Kidney (tissue), 14 donors: Measurements from ENCODE around the gene PIK3CD. TPM values are rescaled to one million over a fixed set of nuclear protein-coding genes. Genes with fewer than 3 reads are reported as not detected.
"Not testable (repeated sequence)": the region's sequence is repeated elsewhere in the genome, so short reads cannot be mapped to it uniquely, and the experiment has no call there.

Experiments
- DNase-seq, 5 donors: peaks; one replicate each; pipeline ENCODE4 v3.0.0-alpha.2; 2013 to 2020
- FAIRE-seq: peaks from 2 replicates; lab custom pipeline; 2012; peaks lifted over from hg19 to GRCh38; lab: Jason Lieb, UNC
- H3K27ac ChIP-seq, 2 donors: one replicate each; pipeline ENCODE4 v1.7.0; 2013; ENCODE audit warnings: low read depth in 2 of 2, low read length in 2 of 2, inconsistent platforms in 1 of 2
- H3K27me3 ChIP-seq: one replicate; pipeline ENCODE4 v1.7.1; 2013; ENCODE audit warnings: low read length, inconsistent platforms; ENCODE audit not compliant: control insufficient read depth, insufficient read depth
- H3K36me3 ChIP-seq, 3 donors: one replicate each; pipeline versions ENCODE4 v1.7.0 to v1.7.1; 2013; ENCODE audit warnings: low read length in 3 of 3, control low read depth in 1 of 3, inconsistent platforms in 1 of 3; ENCODE audit not compliant: insufficient read depth in 3 of 3, control insufficient read depth in 2 of 3
- H3K4me1 ChIP-seq, 3 donors: one replicate each; pipeline versions ENCODE4 v1.7.0 to v1.7.1; 2013; ENCODE audit warnings: low read length in 3 of 3, inconsistent platforms in 1 of 3, low read depth in 1 of 3; ENCODE audit not compliant: control insufficient read depth in 2 of 3, insufficient read depth in 2 of 3
- H3K4me3 ChIP-seq, 3 donors: one replicate each; pipeline versions ENCODE4 v1.7.0 to v1.8.1; 2013; ENCODE audit warnings: low read length in 3 of 3, control low read depth in 1 of 3, inconsistent platforms in 1 of 3
- H3K9ac ChIP-seq, 3 donors: one replicate each; pipeline versions ENCODE4 v1.7.0 to v1.7.1; 2013; ENCODE audit warnings: low read length in 3 of 3, control low read depth in 1 of 3, inconsistent platforms in 1 of 3
- H3K9me3 ChIP-seq, 3 donors: one replicate each; pipeline versions ENCODE4 v1.7.0 to v1.7.1; 2013; ENCODE audit warnings: low read length in 3 of 3, control low read depth in 1 of 3, inconsistent platforms in 1 of 3; ENCODE audit not compliant: control insufficient read depth in 2 of 3, insufficient read depth in 1 of 3
- CTCF ChIP-seq: IDR thresholded peaks from 3 replicates; pipeline ENCODE4 v1.5.1; 2012; ENCODE audit warnings: mild to moderate bottlenecking, moderate library complexity, borderline replicate concordance; ENCODE audit not compliant: insufficient read depth; ENCODE audit errors: extremely low read depth
- intact Hi-C: fragments of 100-400 bp; cut with DNase I; formaldehyde crosslinking; loops from one replicate; pipeline ENCODE4 v1.11.1; 2022
- polyA plus RNA-seq: library from polyadenylated mRNA; stranded (reverse); fragments of 350-450 nt; fragmentation: Illumina TruSeq; extraction: RNeasy Lipid Tissue Mini Kit (QIAGEN cat#74804); gene quantifications from one replicate; pipeline ENCODE4 v1.2.3, GENCODE V29; 2014; ENCODE audit warnings: low read depth, low replicate concordance; ENCODE audit not compliant: insufficient read depth
- total RNA-seq: library from RNA; stranded (reverse); fragmentation: NEBNext Ultra II Directional; extraction: Animal tissue kit (Norgen Biotek cat#: 25700); gene quantifications from one replicate; pipeline ENCODE4 v1.2.1, GENCODE V29; 2021
- donor health status: control.
- donor health status: control.
- donor health status: control.
- donor health status: control.
- donor health status: control.
- donor health status: DM: yes; HTN: yes; CAD: no.
- donor health status: Normal renal cell carcinoma (clear cell type).

PIK3CD gene
- total and polyA plus RNA-seq, 2 donors from 2014 or later: 5.3 to 19.7 TPM

DNA sequence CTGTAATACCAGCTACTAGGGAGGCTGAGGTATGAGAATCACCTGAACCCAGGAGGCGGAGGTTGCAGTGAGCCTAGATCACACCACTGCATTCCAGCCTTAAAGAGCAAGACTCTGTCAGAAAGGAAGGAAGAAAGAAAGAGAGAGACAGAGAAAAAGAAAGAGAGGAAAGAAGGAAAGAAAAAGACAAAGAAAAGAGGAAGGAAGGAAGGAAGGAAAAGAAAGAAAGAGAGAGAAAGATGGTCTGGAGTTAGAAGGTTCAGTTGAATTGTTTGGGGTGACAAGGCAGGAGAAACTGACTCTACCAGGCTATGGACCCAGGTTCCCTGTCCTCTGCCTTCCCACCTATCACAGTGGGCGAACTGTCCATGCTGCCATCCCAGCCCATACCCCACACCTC, 27.4 kb upstream of the PIK3CD start:
- no peak for FAIRE-seq

GRCh38 chr1:9625030-9625429, 26.5 kb upstream of the PIK3CD start:
- FAIRE-seq, DNase-seq, H3K9ac ChIP-seq, H3K27ac ChIP-seq, H3K36me3 ChIP-seq, H3K4me1 ChIP-seq, H3K27me3 ChIP-seq, H3K4me3 ChIP-seq, H3K9me3 ChIP-seq, intact Hi-C loops: not testable (repeated sequence)

More for the DNA sequence above, 27.4 kb upstream of the PIK3CD start:
- Histone ChIP-seq H3K9me3 (no peaks in the 10 kb centered on the region), H3K4me1 (peaks cover 0 to 3% (median 0%) of the 10 kb centered on the region in 3 donors), H3K27me3 (no peaks in the 10 kb centered on the region), H3K36me3 (no peaks in the 10 kb centered on the region), H3K4me3 (no peak overlapping the region), H3K27ac (no peak overlapping the region), H3K9ac (no peak overlapping the region)
- intact Hi-C loops: no loop called here
- no peak for TF ChIP-seq CTCF
- no peak for DNase-seq

GRCh38 chr1:9626201-9626608, 25.3 kb upstream of the PIK3CD start:
- Histone ChIP-seq H3K9me3 (no peaks in the 10 kb centered on the region), H3K4me3 (no peak overlapping the region), H3K4me1 (peaks cover 0 to 3% (median 0%) of the 10 kb centered on the region in 3 donors), H3K27me3 (no peaks in the 10 kb centered on the region), H3K27ac (no peak overlapping the region), H3K36me3 (no peaks in the 10 kb centered on the region), H3K9ac (no peak overlapping the region)
- DNase-seq (no peak), FAIRE-seq (no peak)
- intact Hi-C loops: no loop called here
- TF ChIP-seq CTCF: no peak

- FAIRE-seq: no peak
- DNase-seq: no peak
- H3K9ac ChIP-seq: no peak overlapping the region
- no peaks in the 10 kb centered on the region for H3K27me3 ChIP-seq
- no peaks in the 10 kb centered on the region for H3K9me3 ChIP-seq
- H3K36me3 ChIP-seq: no peaks in the 10 kb centered on the region
- TF ChIP-seq CTCF: no peak
- no peak overlapping the region for H3K27ac ChIP-seq
- intact Hi-C loops: no loop called here
- no peak overlapping the region for H3K4me3 ChIP-seq
- peaks cover 0 to 3% (median 0%) of the 10 kb centered on the region in 3 donors for H3K4me1 ChIP-seq
These were observed 22.7 kb upstream of the PIK3CD start for GRCh38 chr1:9628541-9629444.
